Mesendoderm (in vitro differentiated cells): ENCODE measurements around the gene RFX2.

Experiments
- DNase-seq: peaks from one replicate; pipeline ENCODE4 v3.0.0; 2013
- H2AK5ac ChIP-seq: 2 replicates; pipeline ENCODE4 v1.6.1; 2013; ENCODE audit warnings: low read length, inconsistent platforms
- H2BK120ac ChIP-seq: 2 replicates; pipeline ENCODE4 v1.6.1; 2013; ENCODE audit warnings: low read depth, mild to moderate bottlenecking, low read length, moderate library complexity, mixed read lengths
- H2BK15ac ChIP-seq: replicated peaks from 2 replicates; pipeline ENCODE4 v1.6.1; 2013; ENCODE audit warnings: low read depth, mild to moderate bottlenecking, moderate library complexity
- H2BK5ac ChIP-seq: 2 replicates; pipeline ENCODE4 v1.6.1; 2013; ENCODE audit warnings: low read length, inconsistent platforms
- H3K18ac ChIP-seq: 2 replicates; pipeline ENCODE4 v1.6.1; 2013; ENCODE audit warnings: mild to moderate bottlenecking, low read length, mixed read lengths
- H3K23ac ChIP-seq: one replicate; pipeline ENCODE4 v1.6.1; 2013; ENCODE audit warnings: low read length
- H3K27ac ChIP-seq: 2 replicates; pipeline ENCODE4 v1.5.1; 2013; ENCODE audit warnings: low read depth, mild to moderate bottlenecking, inconsistent platforms, low read length, moderate library complexity
- H3K27me3 ChIP-seq: 2 replicates; pipeline ENCODE4 v1.6.1; 2013; ENCODE audit warnings: low read length, control low read depth, mild to moderate bottlenecking, inconsistent platforms; ENCODE audit not compliant: insufficient read depth, poor library complexity
- H3K36me3 ChIP-seq: 2 replicates; pipeline ENCODE4 v1.6.1; 2013; ENCODE audit warnings: low read length, inconsistent platforms; ENCODE audit not compliant: control insufficient read depth, insufficient read depth
- H3K4ac ChIP-seq: one replicate; pipeline ENCODE4 v1.6.1; 2013; ENCODE audit warnings: low read depth, mild to moderate bottlenecking, low read length, moderate library complexity
- H3K4me1 ChIP-seq: 2 replicates; pipeline ENCODE4 v1.6.1; 2013; ENCODE audit warnings: low read depth, low read length, inconsistent platforms; ENCODE audit not compliant: control insufficient read depth
- H3K4me2 ChIP-seq: 2 replicates; pipeline ENCODE4 v1.6.1; 2013; ENCODE audit warnings: low read length
- H3K4me3 ChIP-seq: 2 replicates; pipeline ENCODE4 v1.5.1; 2013; ENCODE audit warnings: mild to moderate bottlenecking, low read length
- H3K56ac ChIP-seq: one replicate; pipeline ENCODE4 v1.6.1; 2013; ENCODE audit warnings: low read length
- H3K79me1 ChIP-seq: 2 replicates; pipeline ENCODE4 v1.6.1; 2013; ENCODE audit warnings: low read length, inconsistent platforms
- H3K79me2 ChIP-seq: 2 replicates; pipeline ENCODE4 v1.6.1; 2013; ENCODE audit warnings: mild to moderate bottlenecking, low read length; ENCODE audit not compliant: control insufficient read depth, insufficient read depth
- H3K9ac ChIP-seq: 2 replicates; pipeline ENCODE4 v1.6.1; 2013; ENCODE audit warnings: low read length, inconsistent platforms
- H4K5ac ChIP-seq: one replicate; pipeline ENCODE4 v1.6.1; 2013; ENCODE audit warnings: low read length
- H4K8ac ChIP-seq: one replicate; pipeline ENCODE4 v1.6.1; 2013; ENCODE audit warnings: low read depth, mild to moderate bottlenecking, control low read depth, low read length, moderate library complexity
- WGBS: extraction: QIAGEN DNeasy Blood & Tissue Kit; methylation state at CpG from one replicate; pipeline ENCODE4 v1.1.7; 2013; ENCODE audit warnings: low lambda C conversion rate, missing lambda C conversion rate; ENCODE audit not compliant: insufficient coverage; ENCODE audit errors: extremely low coverage; 5-methylcytosine and 5-hydroxymethylcytosine counted together

RFX2 gene

GRCh38 chr19:6003976-6004375 is 106.3 kb downstream of the RFX2 start:
- Histone ChIP-seq H4K8ac (no peak overlapping the region), H3K4ac (no peak overlapping the region), H3K27ac (no peak overlapping the region), H3K56ac (no peak overlapping the region), H3K4me2 (no peak overlapping the region), H3K79me2 (no peaks in the 10 kb centered on the region), H3K79me1 (no peaks in the 10 kb centered on the region), H3K4me1 (no peaks in the 10 kb centered on the region), H2BK120ac (no peak overlapping the region), H2AK5ac (no peak overlapping the region), H3K9ac (no peak overlapping the region), H2BK5ac (no peak overlapping the region), H3K36me3 (no peaks in the 10 kb centered on the region), H3K27me3 (no peaks in the 10 kb centered on the region), H3K4me3 (no peak overlapping the region), H4K5ac (no peak overlapping the region), H2BK15ac (no peak overlapping the region), H3K18ac (no peak overlapping the region), H3K23ac (no peak overlapping the region)
- no CpG with 5 or more reads among the region's 10 CpGs for WGBS
- DNase-seq, result no peak

GRCh38 chr19:6002591-6002990 is 107.7 kb downstream of the RFX2 start:
- no peaks in the 10 kb centered on the region for H3K36me3 ChIP-seq
- no peak overlapping the region for H3K9ac ChIP-seq
- H2BK15ac ChIP-seq, result no peak overlapping the region
- no peak overlapping the region for H3K4ac ChIP-seq
- H2BK5ac ChIP-seq, result no peak overlapping the region
- no peak overlapping the region for H2BK120ac ChIP-seq
- H3K79me2 ChIP-seq, result no peaks in the 10 kb centered on the region
- DNase-seq, result no peak
- H3K27me3 ChIP-seq, result no peaks in the 10 kb centered on the region
- H3K4me1 ChIP-seq, result no peaks in the 10 kb centered on the region
- no peak overlapping the region for H4K5ac ChIP-seq
- no peak overlapping the region for H3K4me2 ChIP-seq
- H3K23ac ChIP-seq, result no peak overlapping the region
- H3K18ac ChIP-seq, result no peak overlapping the region
- H3K4me3 ChIP-seq, result no peak overlapping the region
- H2AK5ac ChIP-seq, result no peak overlapping the region
- no peak overlapping the region for H4K8ac ChIP-seq
- H3K56ac ChIP-seq, result no peak overlapping the region
- H3K79me1 ChIP-seq, result no peaks in the 10 kb centered on the region
- no CpG with 5 or more reads among the region's 26 CpGs for WGBS
- H3K27ac ChIP-seq, result no peak overlapping the region

GRCh38 chr19:6000228-6000847 is 110.0 kb downstream of the RFX2 start:
- WGBS, result no CpG with 5 or more reads among the region's 7 CpGs
- H3K56ac ChIP-seq, result no peak overlapping the region
- no peak overlapping the region for H4K8ac ChIP-seq
- no peak overlapping the region for H3K4ac ChIP-seq
- no peaks in the 10 kb centered on the region for H3K4me1 ChIP-seq
- no peak overlapping the region for H3K4me2 ChIP-seq
- no peak overlapping the region for H3K18ac ChIP-seq
- no peaks in the 10 kb centered on the region for H3K36me3 ChIP-seq
- H2BK15ac ChIP-seq, result no peak overlapping the region
- H3K27me3 ChIP-seq, result no peaks in the 10 kb centered on the region
- H4K5ac ChIP-seq, result no peak overlapping the region
- H2BK120ac ChIP-seq, result no peak overlapping the region
- H3K9ac ChIP-seq, result no peak overlapping the region
- H3K79me2 ChIP-seq, result no peaks in the 10 kb centered on the region
- no peak overlapping the region for H3K4me3 ChIP-seq
- no peak overlapping the region for H3K27ac ChIP-seq
- no peak overlapping the region for H3K23ac ChIP-seq
- H3K79me1 ChIP-seq, result no peaks in the 10 kb centered on the region
- H2AK5ac ChIP-seq, result no peak overlapping the region
- H2BK5ac ChIP-seq, result no peak overlapping the region
- no peak for DNase-seq

GRCh38 chr19:5999693-6000092 is 110.6 kb downstream of the RFX2 start:
- DNase-seq, result no peak
- H3K4me2 ChIP-seq, result no peak overlapping the region
- H3K27ac ChIP-seq, result no peak overlapping the region
- H3K4me3 ChIP-seq, result no peak overlapping the region
- no peak overlapping the region for H3K9ac ChIP-seq
- H3K4ac ChIP-seq, result no peak overlapping the region
- H3K23ac ChIP-seq, result no peak overlapping the region
- no peak overlapping the region for H2BK15ac ChIP-seq
- WGBS, result no CpG with 5 or more reads among the region's 6 CpGs
- no peak overlapping the region for H2AK5ac ChIP-seq
- no peak overlapping the region for H3K56ac ChIP-seq
- H3K79me1 ChIP-seq, result no peaks in the 10 kb centered on the region
- no peak overlapping the region for H2BK5ac ChIP-seq
- no peak overlapping the region for H4K5ac ChIP-seq
- H3K36me3 ChIP-seq, result no peaks in the 10 kb centered on the region
- H3K4me1 ChIP-seq, result no peaks in the 10 kb centered on the region
- no peak overlapping the region for H3K18ac ChIP-seq
- H3K27me3 ChIP-seq, result no peaks in the 10 kb centered on the region
- H2BK120ac ChIP-seq, result no peak overlapping the region
- no peaks in the 10 kb centered on the region for H3K79me2 ChIP-seq
- H4K8ac ChIP-seq, result no peak overlapping the region

- Histone ChIP-seq H3K27ac (no peak overlapping the region), H3K18ac (no peak overlapping the region), H3K4me3 (no peak overlapping the region), H3K9ac (no peak overlapping the region), H4K5ac (no peak overlapping the region), H3K4me1 (no peaks in the 10 kb centered on the region), H3K4me2 (no peak overlapping the region), H4K8ac (no peak overlapping the region), H2BK5ac (no peak overlapping the region), H3K79me1 (no peaks in the 10 kb centered on the region), H3K36me3 (no peaks in the 10 kb centered on the region), H2BK15ac (no peak overlapping the region), H3K23ac (no peak overlapping the region), H3K27me3 (no peaks in the 10 kb centered on the region), H3K56ac (no peak overlapping the region), H3K79me2 (no peaks in the 10 kb centered on the region), H2AK5ac (no peak overlapping the region), H3K4ac (no peak overlapping the region), H2BK120ac (no peak overlapping the region)
- WGBS, result no CpG with 5 or more reads among the region's 17 CpGs
- peak; percentile 41 for DNase-seq
These were observed 112.9 kb downstream of the RFX2 start for GRCh38 chr19:5997371-5997770.

- H4K8ac ChIP-seq, result no peak overlapping the region
- H2BK120ac ChIP-seq, result no peak overlapping the region
- no peak overlapping the region for H4K5ac ChIP-seq
- H3K4me1 ChIP-seq, result no peaks in the 10 kb centered on the region
- no CpG with 5 or more reads among the region's 37 CpGs for WGBS
- H3K9ac ChIP-seq, result no peak overlapping the region
- no peak overlapping the region for H2BK5ac ChIP-seq
- H3K23ac ChIP-seq, result no peak overlapping the region
- no peaks in the 10 kb centered on the region for H3K36me3 ChIP-seq
- no peaks in the 10 kb centered on the region for H3K79me1 ChIP-seq
- no peak overlapping the region for H3K4me2 ChIP-seq
- H3K79me2 ChIP-seq, result no peaks in the 10 kb centered on the region
- H3K18ac ChIP-seq, result no peak overlapping the region
- H2AK5ac ChIP-seq, result no peak overlapping the region
- DNase-seq, result no peak
- H3K4ac ChIP-seq, result no peak overlapping the region
- no peaks in the 10 kb centered on the region for H3K27me3 ChIP-seq
- no peak overlapping the region for H2BK15ac ChIP-seq
- no peak overlapping the region for H3K27ac ChIP-seq
- no peak overlapping the region for H3K4me3 ChIP-seq
- H3K56ac ChIP-seq, result no peak overlapping the region
These were observed 113.5 kb downstream of the RFX2 start for GRCh38 chr19:5996623-5997320.
